NK-92 (cell line): ENCODE results near the gene TSPAN13.

ENCODE experiments used
- DNase-seq: peaks from one replicate; lab custom pipeline; 2025; ENCODE audit not compliant: unreplicated experiment; lab: John Stamatoyannopoulos, UW

TSPAN13 gene

DNA sequence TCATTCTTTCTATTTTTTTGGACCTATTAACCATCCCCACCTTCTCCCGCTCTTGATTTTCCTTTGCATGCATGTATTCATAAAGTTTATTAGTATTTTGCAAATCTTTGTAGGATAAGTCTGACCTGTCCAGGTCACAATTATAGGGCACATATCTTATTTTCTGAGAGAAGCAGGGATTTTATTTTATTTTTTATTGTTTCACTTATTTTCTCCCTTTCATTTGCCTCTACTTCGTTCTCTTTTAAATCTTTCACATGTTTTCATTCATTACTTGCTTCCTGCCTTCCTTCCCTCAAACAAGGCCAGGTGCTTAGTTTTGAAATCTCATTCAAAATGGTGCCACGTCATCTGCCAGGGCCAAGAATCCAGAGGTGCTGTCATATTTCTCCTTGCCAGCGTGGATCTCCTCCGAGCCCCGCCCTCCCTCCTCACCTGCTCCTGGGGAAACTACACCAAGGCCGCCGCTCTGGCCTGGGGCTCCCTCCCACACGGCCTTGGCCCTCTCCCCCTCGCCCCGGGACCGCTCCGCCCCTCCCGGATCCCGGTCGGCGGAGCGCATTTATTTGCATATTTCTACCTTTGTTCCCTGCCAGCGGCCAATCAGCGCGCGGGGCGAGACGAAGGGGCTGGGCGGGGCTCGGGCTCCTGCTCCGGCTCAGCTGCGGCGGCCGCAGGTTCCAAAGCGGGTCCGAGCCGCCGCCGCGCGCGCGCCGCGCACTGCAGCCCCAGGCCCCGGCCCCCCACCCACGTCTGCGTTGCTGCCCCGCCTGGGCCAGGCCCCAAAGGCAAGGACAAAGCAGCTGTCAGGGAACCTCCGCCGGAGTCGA, at the start of gene TSPAN13:
Gene TSPAN13, plus strand, starts transcription at position 654 of the 830 bp plus-strand sequence. CDS start 213 bp downstream, outside the sequence.
- DNase-seq: no peak

DNA sequence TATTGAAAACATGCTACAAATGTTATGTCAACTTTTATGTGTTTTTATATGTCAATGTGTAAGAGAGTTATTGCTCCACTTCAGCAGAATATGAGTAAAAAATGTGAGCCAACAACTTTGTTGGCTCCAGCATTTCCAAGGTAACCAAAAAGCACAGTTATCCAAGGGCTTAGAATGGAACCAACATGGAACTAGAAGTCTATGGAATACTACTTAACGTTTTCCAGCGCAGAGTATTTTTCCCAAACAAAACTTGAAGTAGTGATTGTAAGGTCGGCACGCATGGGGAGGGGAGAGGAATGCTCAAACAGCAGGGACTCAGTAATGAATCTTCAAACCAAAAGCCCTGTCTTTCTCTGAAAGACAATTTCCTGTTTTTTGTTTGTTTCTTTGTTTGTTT, 45.0 kb upstream of the TSPAN13 start:
- no peak for DNase-seq

DNA sequence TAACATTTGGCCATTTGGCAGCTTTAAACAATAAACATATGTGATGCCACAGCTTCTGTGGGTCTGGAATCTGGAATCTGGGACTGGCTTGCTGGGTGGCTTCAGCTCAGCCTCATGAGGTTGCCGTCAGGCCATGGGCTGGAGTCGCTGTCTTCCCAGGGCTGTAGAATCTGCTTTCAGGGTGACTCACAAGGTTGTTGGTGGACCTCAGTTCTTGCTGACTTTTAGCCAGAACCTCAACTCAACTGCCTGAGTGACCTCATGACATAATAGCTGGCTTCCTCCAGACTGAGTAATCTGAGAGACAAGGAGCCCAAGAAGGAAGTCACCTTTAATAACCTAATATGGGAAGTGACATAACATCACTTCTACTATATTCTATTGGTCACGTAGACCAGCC, 44.6 kb upstream of the TSPAN13 start:
- DNase-seq: no peak

- DNase-seq: no peak
Observed at GRCh38 chr7:16710651-16711050, 42.9 kb upstream of the TSPAN13 start.

GRCh38 chr7:16711730-16712129, 41.8 kb upstream of the TSPAN13 start:
- DNase-seq: no peak

- no peak for DNase-seq
Observed at GRCh38 chr7:16712916-16713315, 40.6 kb upstream of the TSPAN13 start.

DNA sequence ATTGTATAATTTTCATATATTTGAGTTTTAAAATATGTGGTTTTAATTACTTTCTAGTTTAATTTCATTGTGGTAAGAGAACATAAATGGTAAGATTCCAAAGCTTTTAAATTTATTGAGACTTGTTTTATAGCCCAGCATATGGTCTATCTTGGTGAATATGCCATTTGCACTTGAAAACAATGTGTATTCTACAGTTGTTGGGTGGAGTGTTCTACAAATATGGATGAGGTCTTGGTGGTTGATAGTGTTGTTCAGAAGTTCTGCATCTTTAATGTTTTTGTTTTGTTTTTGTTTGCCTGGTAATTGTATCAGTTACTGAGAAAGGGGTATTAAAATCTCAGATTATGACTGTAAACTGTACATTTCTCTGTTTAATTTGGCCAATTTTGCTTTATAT, 37.6 kb upstream of the TSPAN13 start:
- DNase-seq: no peak

- no peak for DNase-seq
Observed at GRCh38 chr7:16718111-16718656, 35.4 kb upstream of the TSPAN13 start.

DNA sequence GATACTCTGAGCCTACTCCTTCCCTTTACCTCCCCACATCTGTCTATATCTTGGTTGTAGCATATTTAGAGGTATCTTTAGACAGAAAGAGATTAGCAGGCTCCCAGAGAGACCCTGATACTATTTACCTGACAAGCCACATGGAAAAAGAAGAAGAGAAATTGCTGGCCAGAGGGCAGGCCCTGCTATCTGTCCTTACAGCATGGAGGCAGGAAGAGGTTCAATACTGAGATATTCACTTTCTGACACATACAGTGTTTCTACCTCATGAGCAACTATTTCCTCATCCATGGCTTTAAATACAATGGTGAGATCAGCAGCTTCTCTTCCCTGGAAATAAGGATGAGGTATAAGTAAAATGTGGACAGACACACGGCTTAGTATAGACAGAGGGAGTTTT, 33.9 kb upstream of the TSPAN13 start:
- no peak for DNase-seq

GRCh38 chr7:16721541-16721940, 32.0 kb upstream of the TSPAN13 start:
- DNase-seq: no peak

DNA sequence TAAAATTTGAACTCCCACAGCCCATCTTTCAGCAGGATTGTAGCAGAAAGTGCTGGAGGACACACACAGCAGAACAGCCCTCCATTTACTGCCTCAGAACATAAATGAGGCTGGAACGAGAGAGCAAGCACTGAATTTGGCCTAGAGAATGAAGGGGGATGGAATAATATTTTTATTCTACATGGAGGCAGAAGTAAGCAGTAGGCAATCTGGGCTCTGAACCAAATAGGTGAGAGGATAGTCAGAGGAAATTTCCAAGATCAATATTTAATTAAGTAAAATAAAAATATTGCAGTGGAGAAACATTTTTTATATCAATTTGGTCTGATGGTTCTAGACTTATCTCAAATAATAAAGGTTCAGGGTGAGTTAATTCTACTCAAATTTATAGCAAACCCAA, 29.2 kb upstream of the TSPAN13 start:
- DNase-seq: no peak

DNA sequence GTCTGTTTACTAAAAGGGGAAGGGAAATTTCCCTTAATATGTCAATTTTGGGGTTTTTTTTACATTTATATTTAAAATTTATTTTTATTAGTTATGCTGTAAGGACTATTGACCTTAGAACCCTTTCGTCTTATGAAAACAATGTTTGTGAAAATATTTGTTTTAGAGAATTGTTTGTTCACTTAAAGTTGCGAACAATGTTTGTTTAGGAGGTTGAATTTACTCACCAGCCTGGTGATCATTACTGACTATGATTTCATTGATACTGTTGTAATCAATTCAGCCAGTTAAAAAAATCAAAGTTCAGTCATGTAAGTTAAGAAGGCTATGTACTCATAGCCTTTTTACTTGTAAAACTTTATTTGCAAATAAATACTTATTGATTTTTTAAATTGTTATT, 27.4 kb upstream of the TSPAN13 start:
- no peak for DNase-seq

- no peak for DNase-seq
Observed at GRCh38 chr7:16727736-16728135, 25.8 kb upstream of the TSPAN13 start.

DNA sequence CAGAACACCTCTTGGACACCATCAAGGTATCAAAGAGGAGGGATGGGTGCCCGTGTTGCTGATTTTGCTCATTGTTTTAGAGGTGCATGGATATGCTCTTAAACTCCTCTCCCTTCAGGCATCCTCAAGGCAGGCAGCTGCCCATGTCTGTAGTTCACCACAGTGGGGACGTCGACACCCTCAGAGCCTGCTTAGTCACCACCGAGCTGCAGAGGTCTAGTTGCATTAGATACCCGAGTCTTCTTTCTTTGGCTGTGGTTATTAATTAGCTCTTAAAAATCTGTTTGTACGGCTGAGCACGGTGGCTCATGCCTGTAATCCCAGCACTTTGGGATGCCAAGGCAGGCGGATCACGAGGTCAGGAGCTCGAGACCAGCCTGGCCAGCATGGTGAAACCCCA, 24.7 kb upstream of the TSPAN13 start:
- DNase-seq: no peak

DNA sequence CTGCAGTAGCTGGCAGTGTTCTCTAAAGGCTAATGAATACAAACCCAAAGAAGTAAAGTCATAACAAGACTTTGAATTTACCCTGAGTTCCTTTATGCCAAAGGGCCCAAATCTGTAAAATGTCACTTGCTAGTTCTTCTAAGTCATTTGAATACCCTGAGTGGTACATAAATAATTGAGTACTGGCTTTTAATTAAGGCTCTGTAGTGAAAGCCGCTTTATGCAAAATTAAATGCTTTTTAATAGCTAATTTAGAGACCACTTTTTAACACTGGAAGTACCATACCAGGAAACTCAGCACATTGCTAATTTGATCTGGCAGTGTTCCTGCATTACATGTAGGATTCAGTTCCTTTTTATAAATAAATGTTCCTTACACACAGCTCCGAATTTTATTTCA, 24.0 kb upstream of the TSPAN13 start:
- DNase-seq: no peak

- no peak for DNase-seq
Observed at GRCh38 chr7:16730937-16731336, 22.6 kb upstream of the TSPAN13 start.

GRCh38 chr7:16732828-16733227, 20.7 kb upstream of the TSPAN13 start:
- DNase-seq: no peak

DNA sequence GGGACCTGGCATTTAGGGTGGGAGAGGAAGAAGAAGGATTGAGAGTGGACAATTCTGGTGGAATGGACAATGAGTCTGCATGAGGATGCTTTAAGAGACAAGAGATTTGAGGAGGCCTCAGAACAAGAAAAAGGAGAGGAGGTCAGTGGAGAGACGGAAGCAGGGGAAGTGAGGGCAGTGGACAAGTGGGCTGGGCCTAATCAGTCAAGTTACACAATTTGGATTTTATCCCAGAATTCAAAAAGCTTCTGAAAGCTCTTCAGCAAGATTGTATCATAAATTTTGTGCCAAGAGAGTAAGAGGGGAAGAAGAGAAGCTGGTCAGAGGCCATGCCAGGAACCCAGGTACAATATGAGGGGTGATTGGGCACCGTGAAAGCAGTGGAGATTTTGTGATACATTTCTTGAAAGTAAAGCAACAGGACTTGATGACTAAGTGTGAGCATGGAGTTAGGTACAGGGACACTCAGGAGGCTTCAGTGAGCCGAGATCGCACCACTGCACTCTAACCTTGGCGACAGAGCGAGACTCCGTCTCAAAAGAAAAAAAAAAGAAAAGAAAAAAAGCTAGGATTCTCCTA, 19.3 kb upstream of the TSPAN13 start:
- no peak for DNase-seq

DNA sequence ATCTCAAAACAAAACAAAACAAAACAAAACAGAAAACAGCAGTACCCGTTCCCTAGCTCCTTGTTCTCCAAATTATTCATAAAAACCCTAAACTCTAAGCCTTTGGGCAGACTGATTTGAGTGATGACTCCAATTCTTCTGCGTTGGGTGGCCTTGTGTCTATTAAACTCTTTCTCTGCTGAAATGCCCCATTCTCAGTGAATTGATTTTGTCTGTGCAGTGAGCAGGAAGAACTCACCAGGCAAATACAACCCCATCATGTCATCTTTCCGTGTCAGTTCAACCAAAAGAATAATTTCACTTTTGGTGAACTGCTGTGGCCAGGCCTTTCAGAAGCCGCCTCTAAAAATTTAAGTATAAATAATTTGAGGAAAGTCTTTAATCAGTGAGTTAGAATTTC, 18.5 kb upstream of the TSPAN13 start:
- no peak for DNase-seq

DNA sequence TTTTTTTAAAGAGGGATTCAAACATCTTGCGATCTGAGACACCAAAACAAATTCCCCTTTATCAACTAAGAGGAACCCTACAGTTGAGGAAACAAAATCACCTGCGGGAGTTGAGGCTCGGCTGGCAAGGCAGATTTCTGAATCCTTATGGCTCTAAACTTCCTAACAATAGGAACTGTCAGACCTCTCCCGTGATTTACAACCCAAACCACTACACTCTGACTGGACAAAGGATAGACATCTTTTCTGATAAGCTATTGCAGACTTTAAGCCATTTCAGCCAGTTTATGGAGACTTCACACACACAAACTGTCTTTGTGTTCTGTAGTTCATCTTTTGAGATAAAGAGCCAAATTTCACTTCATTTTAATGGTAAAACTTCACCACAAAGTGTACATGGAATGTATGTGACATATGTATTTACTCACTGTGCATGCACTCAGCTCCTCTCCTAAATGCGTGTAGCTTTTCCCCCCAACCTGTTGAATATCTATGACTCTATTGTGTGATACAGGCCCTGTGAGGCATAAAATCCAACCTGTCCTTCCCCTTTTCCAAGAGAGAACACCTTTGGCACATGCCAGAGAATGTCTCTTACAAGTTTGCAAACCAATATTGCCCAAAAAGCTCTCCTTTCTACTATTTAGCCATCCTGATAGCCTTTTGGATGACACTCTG, 15.4 kb upstream of the TSPAN13 start:
- no peak for DNase-seq

DNA sequence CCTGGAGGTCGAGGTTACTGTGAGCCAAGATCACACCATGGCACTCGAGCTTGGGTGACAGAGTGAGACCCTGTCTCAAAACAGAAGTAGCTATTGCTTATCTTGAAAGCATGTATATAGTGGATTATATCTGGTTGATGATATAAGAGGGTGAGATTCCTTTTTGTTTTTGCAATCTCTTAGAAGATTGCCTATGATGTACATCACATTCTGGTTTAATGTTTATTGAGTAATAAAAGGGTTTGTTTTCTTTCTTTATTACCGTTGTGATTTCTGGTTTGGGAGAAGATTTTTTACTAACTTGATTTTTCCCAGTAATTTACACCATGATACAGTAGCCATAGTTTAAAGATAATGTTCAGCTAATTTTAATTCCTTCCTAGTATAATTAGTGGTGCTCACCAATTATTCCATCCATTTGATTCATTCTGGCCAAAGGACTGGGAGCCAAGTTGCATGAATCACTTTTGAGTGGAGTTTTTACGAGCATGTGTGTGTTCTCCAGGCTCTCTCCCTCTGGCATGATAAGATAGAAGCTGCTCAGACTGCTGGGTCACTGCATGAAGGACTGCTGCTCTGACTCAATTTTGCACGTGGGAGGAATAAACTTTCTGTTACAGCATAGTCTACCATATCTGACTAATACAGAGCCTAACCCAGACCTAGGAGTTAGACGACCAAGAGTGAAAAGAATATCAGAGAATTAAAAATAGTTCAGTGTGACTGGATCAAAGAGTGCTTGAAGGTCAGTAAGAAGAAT, 13.5 kb upstream of the TSPAN13 start:
- DNase-seq: no peak
